ENCODE data around the gene ITK. TPM values are rescaled to one million over a fixed set of nuclear protein-coding genes. Genes with fewer than 3 reads are reported as not detected.

Gene ITK
- total and polyA plus RNA-seq, 12 donors, result 0.22 to 2.7 (median 0.92) TPM; not detected in 1

GRCh38 chr5:157165668-157166067, 15.0 kb upstream of the ITK start:
- H3K9me3 ChIP-seq (replicated peaks in 1 of 3), result no peaks in the 10 kb centered on the region
- no peak overlapping the region for H3K4me3 ChIP-seq
- no peak overlapping the region for H3K27ac ChIP-seq
- DNase-seq, result no peak
- 81 to 86% (median 84%) methylated on average over 14 of the region's 14 CpGs for WGBS, 4 donors
- no peaks in the 10 kb centered on the region for H3K27me3 ChIP-seq
- H3K4me1 ChIP-seq (replicated peaks in 1 of 2), result no peaks in the 10 kb centered on the region
- intact Hi-C loops (cut with DNase I), result no loop called here
- H3K36me3 ChIP-seq (replicated peaks in 1 of 2), result no peaks in the 10 kb centered on the region
- TF ChIP-seq POLR2A (IDR thresholded peaks at IDR 0.05) (no peak), CTCF (IDR thresholded peaks at IDR 0.05) (no peak)

- Histone ChIP-seq H3K4me3 (no peak within 1 kb of the TSS), H3K9me3 (replicated peaks in 1 of 3) (no peaks in the 10 kb centered on the region), H3K4me1 (replicated peaks in 1 of 2) (no peaks in the 10 kb centered on the region), H3K27me3 (no peaks in the 10 kb centered on the region), H3K36me3 (replicated peaks in 1 of 2) (no peaks in the 10 kb centered on the region), H3K27ac (no peak within 1 kb of the TSS)
- intact Hi-C loops (cut with DNase I), result no loop called here
- 73 to 87% (median 83%) methylated on average over 7 of the region's 7 CpGs for WGBS, 4 donors
- no peak for TF ChIP-seq POLR2A (IDR thresholded peaks at IDR 0.05)
- TF ChIP-seq CTCF (IDR thresholded peaks at IDR 0.05), result no peak
- no peak for DNase-seq
These were observed 14.1 kb upstream of the ITK start, which contains the start of gene GARIN3 for GRCh38 chr5:157166214-157167213. Gene GARIN3 (minus strand): TSS chr5:157166264. CDS start chr5:157166168, 96 bp downstream.

GRCh38 chr5:157167214-157167621, 13.4 kb upstream of the ITK start:
- Histone ChIP-seq H3K4me3 (no peak overlapping the region), H3K36me3 (replicated peaks in 1 of 2) (no peaks in the 10 kb centered on the region), H3K9me3 (replicated peaks in 1 of 3) (no peaks in the 10 kb centered on the region), H3K4me1 (replicated peaks in 1 of 2) (no peaks in the 10 kb centered on the region), H3K27me3 (no peaks in the 10 kb centered on the region), H3K27ac (no peak overlapping the region)
- 58 to 67% (median 65%) methylated on average over 4 of the region's 4 CpGs for WGBS, 4 donors
- no peak for TF ChIP-seq CTCF (IDR thresholded peaks at IDR 0.05)
- DNase-seq, result no peak
- intact Hi-C loops (cut with DNase I), result no loop called here

- intact Hi-C loops (cut with DNase I), result no loop called here
- 84 to 95% (median 93%) methylated on average over 5 of the region's 5 CpGs for WGBS, 4 donors
- H3K27me3 ChIP-seq, result no peaks in the 10 kb centered on the region
- H3K4me3 ChIP-seq, result no peak overlapping the region
- H3K4me1 ChIP-seq (replicated peaks in 1 of 2), result no peaks in the 10 kb centered on the region
- DNase-seq, result no peak
- H3K36me3 ChIP-seq (replicated peaks in 1 of 2), result no peaks in the 10 kb centered on the region
- H3K9me3 ChIP-seq (replicated peaks in 1 of 3), result no peaks in the 10 kb centered on the region
- TF ChIP-seq POLR2A (IDR thresholded peaks at IDR 0.05) (no peak), CTCF (IDR thresholded peaks at IDR 0.05) (no peak)
- no peak overlapping the region for H3K27ac ChIP-seq
These were observed 12.4 kb upstream of the ITK start for GRCh38 chr5:157168286-157168685.

Data from adrenal gland (tissue), 12 donors.